ENCODE data around the gene MTNR1B.
A peak's percentile ranks its signal among the peaks of the same experiment; 100 is the strongest.

MTNR1B gene

DNA sequence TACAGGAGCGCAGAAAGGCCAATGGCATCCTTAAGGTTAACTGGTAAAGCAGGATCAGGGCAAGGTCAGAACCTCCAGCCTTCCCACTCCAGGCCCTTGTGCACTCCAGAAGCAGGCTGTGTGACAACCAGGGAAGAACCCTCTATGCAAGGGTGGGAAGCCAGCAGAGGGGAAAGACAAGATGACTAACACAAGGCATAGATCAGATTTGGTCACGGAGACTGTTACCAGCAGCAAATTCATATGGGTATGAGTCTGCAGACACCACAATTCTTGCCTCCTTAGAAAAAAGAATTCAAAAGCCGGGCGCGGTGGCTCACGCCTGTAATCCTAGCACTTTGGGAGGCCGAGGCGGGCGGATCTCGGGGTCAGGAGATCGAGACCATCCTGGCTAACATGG is 39.8 kb upstream of the MTNR1B start:
- H4K8ac ChIP-seq (ENCODE audit: low read length), result no peak overlapping the region
- H3K4me3 ChIP-seq (ENCODE audit: insufficient read depth in 1 of 2, low read depth in 1 of 2, low read length in 2 of 2), result no peak overlapping the region
- H2AK5ac ChIP-seq (ENCODE audit: low read length, severe bottlenecking), result no peak overlapping the region
- no peaks in the 10 kb centered on the region for H3K27me3 ChIP-seq (ENCODE audit: control insufficient read depth in 1 of 2, insufficient read depth in 1 of 2, low read length in 2 of 2)
- H2AFZ ChIP-seq (ENCODE audit: low read depth, low read length), result no peak overlapping the region
- no peak overlapping the region for H3K4ac ChIP-seq (ENCODE audit: low read depth in 1 of 2, low read length in 2 of 2)
- peaks cover 4% of the 10 kb centered on the region for H3K9me3 ChIP-seq (ENCODE audit: control insufficient read depth, low read length)
- no peak overlapping the region for H3K23ac ChIP-seq (ENCODE audit: low read length in 2 of 2)
- H3K79me1 ChIP-seq (replicated peaks; ENCODE audit: low read length, poor library complexity, severe bottlenecking), result no peaks in the 10 kb centered on the region
- no peak overlapping the region for H3K9ac ChIP-seq (ENCODE audit: low read length)
- no peak for DNase-seq
- no peak overlapping the region for H4K91ac ChIP-seq (ENCODE audit: low read length)
- no peak overlapping the region for H3K18ac ChIP-seq (ENCODE audit: low read depth in 1 of 2, low read length in 2 of 2)
- no peak overlapping the region for H3K27ac ChIP-seq (ENCODE audit: low read length, poor library complexity, severe bottlenecking)
- H3K36me3 ChIP-seq (ENCODE audit: control insufficient read depth in 1 of 2, insufficient read depth in 2 of 2, low read depth in 1 of 2, low read length in 2 of 2), result no peaks in the 10 kb centered on the region
- H3K14ac ChIP-seq (ENCODE audit: low read length in 2 of 2), result no peak overlapping the region
- H2BK15ac ChIP-seq (ENCODE audit: low read depth, poor library complexity, severe bottlenecking), result no peak overlapping the region
- H2BK5ac ChIP-seq (ENCODE audit: low read depth, low read length, poor library complexity, severe bottlenecking), result no peak overlapping the region
- H2BK120ac ChIP-seq (ENCODE audit: low read depth, low read length), result no peak overlapping the region
- H3K4me1 ChIP-seq (ENCODE audit: control insufficient read depth, insufficient read depth, low read depth, low read length), result no peaks in the 10 kb centered on the region
- H3K4me2 ChIP-seq (ENCODE audit: low read length, poor library complexity, severe bottlenecking), result no peak overlapping the region
- WGBS, result 96% methylated on average over 11 of the region's 11 CpGs
- H2BK12ac ChIP-seq (ENCODE audit: low read length in 2 of 2), result no peak overlapping the region

DNA sequence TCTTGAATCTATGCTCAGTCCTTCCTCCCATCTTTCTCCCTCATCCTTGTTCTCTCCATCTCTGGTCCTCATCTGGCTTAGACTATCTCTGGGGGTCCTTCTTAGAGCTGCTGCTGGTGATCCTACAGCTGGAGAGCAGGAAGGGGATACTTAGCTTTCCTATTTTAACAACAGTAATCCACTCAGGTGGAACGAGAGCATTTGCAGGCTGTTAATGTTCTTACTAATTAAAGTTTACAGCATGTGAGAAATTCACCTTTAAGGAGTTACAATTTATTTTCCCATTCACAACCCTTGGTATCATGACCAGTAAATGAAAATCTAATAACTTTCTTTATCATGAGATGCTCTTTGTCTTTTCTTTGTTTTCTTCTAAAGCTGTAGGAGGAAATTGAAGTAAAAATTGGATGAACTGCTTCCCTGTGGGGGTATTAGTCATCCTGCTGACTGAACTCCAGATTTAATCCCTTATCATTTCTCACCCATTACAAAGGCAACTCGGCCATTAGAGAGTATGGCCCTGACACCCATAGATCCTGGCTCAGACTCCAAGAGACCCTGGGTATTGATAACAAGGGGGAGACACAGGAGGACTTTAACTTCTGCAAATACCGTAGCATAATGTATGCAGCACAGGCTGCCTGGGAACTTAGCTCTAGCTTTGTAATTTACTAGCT is 37.6 kb upstream of the MTNR1B start:
- Histone ChIP-seq H2AFZ (ENCODE audit: low read depth, low read length) (no peak overlapping the region), H3K27me3 (ENCODE audit: control insufficient read depth in 1 of 2, insufficient read depth in 1 of 2, low read length in 2 of 2) (no peaks in the 10 kb centered on the region), H3K4ac (ENCODE audit: low read depth in 1 of 2, low read length in 2 of 2) (no peak overlapping the region), H2BK15ac (ENCODE audit: low read depth, poor library complexity, severe bottlenecking) (no peak overlapping the region), H3K27ac (ENCODE audit: low read length, poor library complexity, severe bottlenecking) (no peak overlapping the region), H3K9me3 (ENCODE audit: control insufficient read depth, low read length) (no peaks in the 10 kb centered on the region), H4K8ac (ENCODE audit: low read length) (no peak overlapping the region), H2AK5ac (ENCODE audit: low read length, severe bottlenecking) (no peak overlapping the region), H3K36me3 (ENCODE audit: control insufficient read depth in 1 of 2, insufficient read depth in 2 of 2, low read depth in 1 of 2, low read length in 2 of 2) (no peaks in the 10 kb centered on the region), H3K4me1 (ENCODE audit: control insufficient read depth, insufficient read depth, low read depth, low read length) (no peaks in the 10 kb centered on the region), H3K4me3 (ENCODE audit: insufficient read depth in 1 of 2, low read depth in 1 of 2, low read length in 2 of 2) (no peak overlapping the region), H3K9ac (ENCODE audit: low read length) (no peak overlapping the region), H4K91ac (ENCODE audit: low read length) (no peak overlapping the region), H3K4me2 (ENCODE audit: low read length, poor library complexity, severe bottlenecking) (no peak overlapping the region), H2BK12ac (ENCODE audit: low read length in 2 of 2) (no peak overlapping the region), H3K18ac (ENCODE audit: low read depth in 1 of 2, low read length in 2 of 2) (no peak overlapping the region), H2BK120ac (ENCODE audit: low read depth, low read length) (no peak overlapping the region), H3K14ac (ENCODE audit: low read length in 2 of 2) (no peak overlapping the region), H2BK5ac (ENCODE audit: low read depth, low read length, poor library complexity, severe bottlenecking) (no peak overlapping the region), H3K79me1 (replicated peaks; ENCODE audit: low read length, poor library complexity, severe bottlenecking) (no peaks in the 10 kb centered on the region), H3K23ac (ENCODE audit: low read length in 2 of 2) (no peak overlapping the region)
- WGBS, result 35% methylated on average over 2 of the region's 3 CpGs
- DNase-seq, result no peak

DNA sequence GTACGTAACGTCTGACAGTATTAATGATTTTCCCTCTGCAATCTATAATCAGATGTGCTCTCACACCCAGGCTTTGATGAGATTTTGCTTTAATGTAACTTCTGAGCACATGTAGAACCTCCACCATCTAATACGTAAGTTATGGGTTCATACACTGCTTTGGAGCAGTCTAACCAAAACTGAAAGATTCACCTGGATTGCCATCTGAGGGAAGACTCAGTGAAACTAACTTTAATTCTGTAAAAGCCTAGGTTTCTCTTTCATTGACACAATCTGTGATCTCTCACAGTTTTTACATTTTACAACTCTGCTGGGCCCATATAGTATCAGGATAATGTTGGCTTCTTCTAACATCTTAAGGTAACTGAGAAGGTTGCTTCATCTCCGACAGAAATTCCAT is 30.1 kb upstream of the MTNR1B start:
- no peak overlapping the region for H2AFZ ChIP-seq (ENCODE audit: low read depth, low read length)
- H2AK5ac ChIP-seq (ENCODE audit: low read length, severe bottlenecking), result no peak overlapping the region
- no peak overlapping the region for H2BK120ac ChIP-seq (ENCODE audit: low read depth, low read length)
- H3K4ac ChIP-seq (ENCODE audit: low read depth in 1 of 2, low read length in 2 of 2), result no peak overlapping the region
- H3K9ac ChIP-seq (ENCODE audit: low read length), result no peak overlapping the region
- H3K18ac ChIP-seq (ENCODE audit: low read depth in 1 of 2, low read length in 2 of 2), result no peak overlapping the region
- H2BK15ac ChIP-seq (ENCODE audit: low read depth, poor library complexity, severe bottlenecking), result no peak overlapping the region
- 97% methylated on average over 4 of the region's 4 CpGs for whole genome bisulfite sequencing
- H3K27ac ChIP-seq (ENCODE audit: low read length, poor library complexity, severe bottlenecking), result no peak overlapping the region
- H3K79me1 ChIP-seq (replicated peaks; ENCODE audit: low read length, poor library complexity, severe bottlenecking), result no peaks in the 10 kb centered on the region
- DNase-seq, result no peak
- no peaks in the 10 kb centered on the region for H3K36me3 ChIP-seq (ENCODE audit: control insufficient read depth in 1 of 2, insufficient read depth in 2 of 2, low read depth in 1 of 2, low read length in 2 of 2)
- H2BK5ac ChIP-seq (ENCODE audit: low read depth, low read length, poor library complexity, severe bottlenecking), result no peak overlapping the region
- no peaks in the 10 kb centered on the region for H3K4me1 ChIP-seq (ENCODE audit: control insufficient read depth, insufficient read depth, low read depth, low read length)
- H3K27me3 ChIP-seq (ENCODE audit: control insufficient read depth in 1 of 2, insufficient read depth in 1 of 2, low read length in 2 of 2), result peaks cover 0 to 8% of the 10 kb centered on the region in 2 experiments
- H3K4me2 ChIP-seq (ENCODE audit: low read length, poor library complexity, severe bottlenecking), result no peak overlapping the region
- H3K23ac ChIP-seq (ENCODE audit: low read length in 2 of 2), result no peak overlapping the region
- no peak overlapping the region for H4K8ac ChIP-seq (ENCODE audit: low read length)
- H3K4me3 ChIP-seq (ENCODE audit: insufficient read depth in 1 of 2, low read depth in 1 of 2, low read length in 2 of 2), result no peak overlapping the region
- H2BK12ac ChIP-seq (ENCODE audit: low read length in 2 of 2), result no peak overlapping the region
- peaks cover 9% of the 10 kb centered on the region for H3K9me3 ChIP-seq (ENCODE audit: control insufficient read depth, low read length)
- no peak overlapping the region for H3K14ac ChIP-seq (ENCODE audit: low read length in 2 of 2)
- no peak overlapping the region for H4K91ac ChIP-seq (ENCODE audit: low read length)

DNA sequence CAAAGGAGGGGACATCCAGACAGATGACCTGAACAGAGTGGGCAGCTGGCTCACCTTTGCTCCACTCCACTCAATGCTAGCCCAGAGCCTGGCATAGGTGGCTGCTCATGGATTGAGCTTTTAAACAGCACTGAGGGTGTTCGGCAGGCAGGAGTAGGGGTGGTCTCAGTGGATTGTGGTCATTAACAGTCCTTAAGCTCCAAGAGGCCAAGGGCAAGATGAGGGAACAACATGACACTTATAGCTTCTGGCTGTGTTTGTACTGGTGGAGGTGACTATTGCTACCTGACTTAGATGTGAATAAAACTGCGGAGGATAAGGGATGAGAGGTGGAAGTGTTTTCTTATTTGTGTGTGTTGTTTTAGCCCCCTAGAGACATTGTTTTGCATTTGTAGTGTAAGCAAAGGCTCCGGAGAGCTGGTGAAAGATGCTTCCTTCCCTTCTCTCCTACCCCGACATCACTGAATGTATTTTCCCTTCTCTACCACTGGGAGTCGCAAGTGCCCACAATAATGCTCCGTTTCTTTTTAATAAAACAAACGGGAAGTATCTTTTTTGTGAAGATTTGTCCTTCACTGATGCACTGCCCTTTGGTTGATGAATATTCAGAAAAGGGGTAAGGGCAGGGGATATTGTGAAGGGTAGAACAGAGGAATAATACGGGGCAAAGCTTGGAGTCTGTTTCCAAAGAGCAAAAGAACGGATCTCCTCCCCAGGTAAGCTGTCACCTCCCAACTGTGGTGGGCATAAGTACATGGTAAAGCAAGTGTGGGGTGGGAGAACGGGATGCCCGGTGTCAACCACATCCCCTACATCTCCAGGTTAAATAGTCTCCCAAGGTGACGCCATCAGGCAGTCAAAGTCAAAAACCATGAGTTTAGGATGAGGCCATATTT is 27.5 kb upstream of the MTNR1B start:
- no peak overlapping the region for H2BK120ac ChIP-seq (ENCODE audit: low read depth, low read length)
- DNase-seq, result peak; percentile 37
- H2AK5ac ChIP-seq (ENCODE audit: low read length, severe bottlenecking), result no peak overlapping the region
- 50% methylated on average over 11 of the region's 12 CpGs for WGBS
- H3K4ac ChIP-seq (ENCODE audit: low read depth in 1 of 2, low read length in 2 of 2), result no peak overlapping the region
- H3K79me1 ChIP-seq (replicated peaks; ENCODE audit: low read length, poor library complexity, severe bottlenecking), result no peaks in the 10 kb centered on the region
- no peaks in the 10 kb centered on the region for H3K4me1 ChIP-seq (ENCODE audit: control insufficient read depth, insufficient read depth, low read depth, low read length)
- H4K8ac ChIP-seq (ENCODE audit: low read length), result no peak overlapping the region
- no peak overlapping the region for H3K4me2 ChIP-seq (ENCODE audit: low read length, poor library complexity, severe bottlenecking)
- H3K9ac ChIP-seq (ENCODE audit: low read length), result no peak overlapping the region
- no peak overlapping the region for H3K23ac ChIP-seq (ENCODE audit: low read length in 2 of 2)
- H3K14ac ChIP-seq (ENCODE audit: low read length in 2 of 2), result no peak overlapping the region
- H2BK12ac ChIP-seq (ENCODE audit: low read length in 2 of 2), result no peak overlapping the region
- H3K36me3 ChIP-seq (ENCODE audit: control insufficient read depth in 1 of 2, insufficient read depth in 2 of 2, low read depth in 1 of 2, low read length in 2 of 2), result no peaks in the 10 kb centered on the region
- no peak overlapping the region for H2AFZ ChIP-seq (ENCODE audit: low read depth, low read length)
- H3K4me3 ChIP-seq (ENCODE audit: insufficient read depth in 1 of 2, low read depth in 1 of 2, low read length in 2 of 2), result no peak overlapping the region
- H4K91ac ChIP-seq (ENCODE audit: low read length), result no peak overlapping the region
- no peak overlapping the region for H3K18ac ChIP-seq (ENCODE audit: low read depth in 1 of 2, low read length in 2 of 2)
- no peak overlapping the region for H2BK5ac ChIP-seq (ENCODE audit: low read depth, low read length, poor library complexity, severe bottlenecking)
- peaks cover 9% of the 10 kb centered on the region for H3K9me3 ChIP-seq (ENCODE audit: control insufficient read depth, low read length)
- H3K27ac ChIP-seq (ENCODE audit: low read length, poor library complexity, severe bottlenecking), result no peak overlapping the region
- H3K27me3 ChIP-seq (ENCODE audit: control insufficient read depth in 1 of 2, insufficient read depth in 1 of 2, low read length in 2 of 2), result peaks cover 0 to 8% of the 10 kb centered on the region in 2 experiments
- H2BK15ac ChIP-seq (ENCODE audit: low read depth, poor library complexity, severe bottlenecking), result no peak overlapping the region

Data from mesenchymal stem cell (in vitro differentiated cells and primary cell).